Keratinocyte (primary cell): Measurements from ENCODE around the gene PLBD2.

ENCODE experiments used
- CTCF ChIP-seq, 3 experiments: IDR thresholded peaks in 1 of 3; conservative IDR thresholded peaks in 1 of 3; optimal IDR thresholded peaks in 1 of 3; 2 replicates in 2 of 3; 3 replicates in 1 of 3; pipeline versions ENCODE3 to v1.5.1; 2011; ENCODE audit warnings: low read length in 3 of 3, mild to moderate bottlenecking in 3 of 3, moderate library complexity in 2 of 3, control low read depth in 1 of 3, inconsistent platforms in 1 of 3; ENCODE audit not compliant: insufficient read depth in 2 of 3; ENCODE audit errors: extremely low read depth in 1 of 3
- EZH2 ChIP-seq: IDR thresholded peaks from one replicate; pipeline ENCODE4 v1.6.1; 2012; ENCODE audit warnings: inconsistent platforms, mild to moderate bottlenecking, low read length, moderate library complexity

- TF ChIP-seq CTCF (optimal IDR thresholded peaks at IDR 0.05 in 1 of 3, IDR thresholded peaks at IDR 0.05 in 1 of 3, conservative IDR thresholded peaks at IDR 0.05 in 1 of 3; ENCODE audit: extremely low read depth in 1 of 3, insufficient read depth in 2 of 3, low read length in 3 of 3) (no peak), EZH2 (no peak)
Observed at GRCh38 chr12:113373969-113374368, 15.6 kb downstream of the PLBD2 start.
